ENCODE data around the gene HPS4.
"Not testable (repeated sequence)": the region's sequence is repeated elsewhere in the genome, so short reads cannot be mapped to it uniquely, and the experiment has no call there.

Gene HPS4

GRCh38 chr22:26414347-26414746 lies 69.2 kb downstream of the HPS4 start:
- TF ChIP-seq EZH2 (IDR thresholded peaks at IDR 0.05; ENCODE audit: borderline replicate concordance, low read depth, low read length, severe bottlenecking) (no peak), CTCF (IDR thresholded peaks at IDR 0.05; ENCODE audit: borderline replicate concordance, extremely low read depth, low read length, poor library complexity, severe bottlenecking) (no peak)
- ATAC-seq (ENCODE audit: insufficient read depth, low read depth) (no peak), DNase-seq (no peak)
- H3K27ac ChIP-seq (ENCODE audit: low read length): no peak overlapping the region
- H3K4me1 ChIP-seq (ENCODE audit: insufficient read depth, low read length): no peaks in the 10 kb centered on the region
- no peaks in the 10 kb centered on the region for H3K79me2 ChIP-seq (ENCODE audit: insufficient read depth, low read length)
- H2AFZ ChIP-seq (ENCODE audit: low read depth, low read length): no peak overlapping the region
- peaks cover 21% of the 10 kb centered on the region for H3K27me3 ChIP-seq (ENCODE audit: insufficient read depth, low read length, poor library complexity)
- no peaks in the 10 kb centered on the region for H3K9me3 ChIP-seq (ENCODE audit: insufficient read depth, low read length, severe bottlenecking)
- H3K9ac ChIP-seq (ENCODE audit: low read depth, low read length): no peak overlapping the region
- H4K20me1 ChIP-seq (ENCODE audit: insufficient read depth, low read length): no peaks in the 10 kb centered on the region
- no peaks in the 10 kb centered on the region for H3K36me3 ChIP-seq (ENCODE audit: insufficient read depth, low read length)
- H3K4me3 ChIP-seq (ENCODE audit: low read depth in 1 of 2, low read length in 2 of 2): no peak overlapping the region
- H3K4me2 ChIP-seq (ENCODE audit: insufficient read depth, low read length): no peak overlapping the region

GRCh38 chr22:26410386-26410785 lies 73.2 kb downstream of the HPS4 start:
- Histone ChIP-seq H2AFZ (ENCODE audit: low read depth, low read length) (no peak overlapping the region), H3K36me3 (ENCODE audit: insufficient read depth, low read length) (no peaks in the 10 kb centered on the region), H3K4me3 (ENCODE audit: low read depth in 1 of 2, low read length in 2 of 2) (no peak overlapping the region), H3K9me3 (ENCODE audit: insufficient read depth, low read length, severe bottlenecking) (no peaks in the 10 kb centered on the region), H4K20me1 (ENCODE audit: insufficient read depth, low read length) (no peaks in the 10 kb centered on the region), H3K4me1 (ENCODE audit: insufficient read depth, low read length) (no peaks in the 10 kb centered on the region), H3K27me3 (ENCODE audit: insufficient read depth, low read length, poor library complexity) (peaks cover 12% of the 10 kb centered on the region), H3K9ac (ENCODE audit: low read depth, low read length) (no peak overlapping the region), H3K27ac (ENCODE audit: low read length) (no peak overlapping the region), H3K79me2 (ENCODE audit: insufficient read depth, low read length) (no peaks in the 10 kb centered on the region), H3K4me2 (ENCODE audit: insufficient read depth, low read length) (no peak overlapping the region)
- TF ChIP-seq CTCF (IDR thresholded peaks at IDR 0.05; ENCODE audit: borderline replicate concordance, extremely low read depth, low read length, poor library complexity, severe bottlenecking): no peak
- TF ChIP-seq EZH2 (IDR thresholded peaks at IDR 0.05; ENCODE audit: borderline replicate concordance, low read depth, low read length, severe bottlenecking): no peak
- ATAC-seq (ENCODE audit: insufficient read depth, low read depth) (no peak), DNase-seq (no peak)

GRCh38 chr22:26409719-26410335 lies 73.8 kb downstream of the HPS4 start:
- no peaks in the 10 kb centered on the region for H3K36me3 ChIP-seq (ENCODE audit: insufficient read depth, low read length)
- H3K9ac ChIP-seq (ENCODE audit: low read depth, low read length): no peak overlapping the region
- no peak overlapping the region for H3K4me3 ChIP-seq (ENCODE audit: low read depth in 1 of 2, low read length in 2 of 2)
- TF ChIP-seq EZH2 (IDR thresholded peaks at IDR 0.05; ENCODE audit: borderline replicate concordance, low read depth, low read length, severe bottlenecking): no peak
- no peak for TF ChIP-seq CTCF (IDR thresholded peaks at IDR 0.05; ENCODE audit: borderline replicate concordance, extremely low read depth, low read length, poor library complexity, severe bottlenecking)
- H3K27ac ChIP-seq (ENCODE audit: low read length): no peak overlapping the region
- no peak for DNase-seq
- no peak for ATAC-seq (ENCODE audit: insufficient read depth, low read depth)
- H2AFZ ChIP-seq (ENCODE audit: low read depth, low read length): no peak overlapping the region
- H3K4me1 ChIP-seq (ENCODE audit: insufficient read depth, low read length): no peaks in the 10 kb centered on the region
- H3K9me3 ChIP-seq (ENCODE audit: insufficient read depth, low read length, severe bottlenecking): no peaks in the 10 kb centered on the region
- H3K4me2 ChIP-seq (ENCODE audit: insufficient read depth, low read length): no peak overlapping the region
- H4K20me1 ChIP-seq (ENCODE audit: insufficient read depth, low read length): no peaks in the 10 kb centered on the region
- peaks cover 12% of the 10 kb centered on the region for H3K27me3 ChIP-seq (ENCODE audit: insufficient read depth, low read length, poor library complexity)
- H3K79me2 ChIP-seq (ENCODE audit: insufficient read depth, low read length): no peaks in the 10 kb centered on the region

GRCh38 chr22:26408562-26409220 lies 74.9 kb downstream of the HPS4 start:
- not testable (repeated sequence) for ATAC-seq (ENCODE audit: insufficient read depth, low read depth); H3K9me3 ChIP-seq (ENCODE audit: insufficient read depth, low read length, severe bottlenecking); H2AFZ ChIP-seq (ENCODE audit: low read depth, low read length); H4K20me1 ChIP-seq (ENCODE audit: insufficient read depth, low read length); H3K4me3 ChIP-seq (ENCODE audit: low read depth in 1 of 2, low read length in 2 of 2); H3K27ac ChIP-seq (ENCODE audit: low read length); H3K79me2 ChIP-seq (ENCODE audit: insufficient read depth, low read length); H3K36me3 ChIP-seq (ENCODE audit: insufficient read depth, low read length); H3K9ac ChIP-seq (ENCODE audit: low read depth, low read length); H3K4me1 ChIP-seq (ENCODE audit: insufficient read depth, low read length); DNase-seq; H3K4me2 ChIP-seq (ENCODE audit: insufficient read depth, low read length)
- H3K27me3 ChIP-seq (ENCODE audit: insufficient read depth, low read length, poor library complexity): peaks cover 12% of the 10 kb centered on the region
